SU-DHL-6 (cell line): ENCODE measurements around the gene RGN.
"Not testable (repeated sequence)": the region's sequence is repeated elsewhere in the genome, so short reads cannot be mapped to it uniquely, and the experiment has no call there.

Experiments used
- H2AFZ ChIP-seq: fragments of 200-600 bp; sonication (generic); 2 replicates; pipeline ENCODE4 v1.6.1; 2014; ENCODE audit warnings: low read depth, mild to moderate bottlenecking, moderate library complexity, mixed read lengths, antibody characterized with exemption, low read length; ENCODE audit not compliant: severe bottlenecking
- H3F3A ChIP-seq: fragments of 200-600 bp; shearing (Covaris generic); 2 replicates; pipeline ENCODE4 v1.6.0; 2016; ENCODE audit warnings: antibody characterized with exemption, mild to moderate bottlenecking; ENCODE audit not compliant: insufficient read depth
- H3K27ac ChIP-seq: fragments of 200-600 bp; sonication (generic); 2 replicates; pipeline ENCODE4 v1.5.1; 2016; ENCODE audit warnings: low read depth, mild to moderate bottlenecking, low read length, moderate library complexity, mixed read lengths
- H3K27me3 ChIP-seq: fragments of 200-600 bp; sonication (generic), shearing (Covaris generic); 2 replicates; pipeline ENCODE4 v1.6.0; 2014; ENCODE audit warnings: mild to moderate bottlenecking, low read length
- H3K36me3 ChIP-seq: fragments of 200-600 bp; sonication (generic); 2 replicates; pipeline ENCODE4 v1.6.1; 2014; ENCODE audit warnings: mild to moderate bottlenecking, low read length, mixed read lengths
- H3K4me2 ChIP-seq: fragments of 300-600, 200-600 bp; shearing (Covaris generic), sonication (generic); 2 replicates; pipeline ENCODE4 v1.6.0; 2014; ENCODE audit warnings: low read length, low read depth, mild to moderate bottlenecking; ENCODE audit not compliant: poor library complexity, severe bottlenecking
- H3K4me3 ChIP-seq: fragments of 200-600 bp; sonication (generic); 2 replicates; pipeline ENCODE4 v1.5.1; 2014; ENCODE audit warnings: antibody characterized with exemption, low read length, mild to moderate bottlenecking, mixed read lengths; ENCODE audit not compliant: insufficient read depth, poor library complexity, severe bottlenecking
- H3K79me2 ChIP-seq: fragments of 200-600 bp; sonication (generic); 2 replicates; pipeline ENCODE4 v1.6.1; 2014; ENCODE audit warnings: mild to moderate bottlenecking, low read length, moderate library complexity; ENCODE audit not compliant: insufficient read depth
- H3K9ac ChIP-seq: fragments of 200-600 bp; sonication (generic); 2 replicates; pipeline ENCODE4 v1.7.0; 2014; ENCODE audit warnings: mild to moderate bottlenecking, low read length
- H3K9me2 ChIP-seq: fragments of 200-600 bp; sonication (generic); replicated peaks from 2 replicates; pipeline ENCODE4 v1.6.1; 2014; ENCODE audit warnings: low read length; ENCODE audit not compliant: insufficient read depth
- H3K9me3 ChIP-seq: fragments of 200-600 bp; sonication (generic); 2 replicates; pipeline ENCODE4 v1.6.1; 2014; ENCODE audit warnings: low read length, mixed read lengths; ENCODE audit not compliant: insufficient read depth
- H4K20me1 ChIP-seq: fragments of 200-600 bp; sonication (generic); 2 replicates; pipeline ENCODE4 v1.6.1; 2014; ENCODE audit warnings: low read depth, mild to moderate bottlenecking, antibody characterized with exemption, low read length, moderate library complexity, mixed read lengths
- EZH2phosphoT487 ChIP-seq: fragments of 200-600 bp; sonication (generic), shearing (Covaris generic); conservative IDR thresholded peaks from 2 replicates; pipeline ENCODE4 v1.6.1; 2018; ENCODE audit warnings: mild to moderate bottlenecking, antibody characterized with exemption, low read length, moderate library complexity, mixed read lengths
- TF ChIP-seq, protein P1 (sequence below): fragments of 200-600 bp; sonication (generic); IDR thresholded peaks from one replicate; pipeline ENCODE4 v1.5.1; 2017; ENCODE audit warnings: antibody characterized with exemption, mild to moderate bottlenecking, low read length, moderate library complexity; ENCODE audit not compliant: insufficient read depth, poor library complexity, severe bottlenecking

Gene RGN

DNA sequence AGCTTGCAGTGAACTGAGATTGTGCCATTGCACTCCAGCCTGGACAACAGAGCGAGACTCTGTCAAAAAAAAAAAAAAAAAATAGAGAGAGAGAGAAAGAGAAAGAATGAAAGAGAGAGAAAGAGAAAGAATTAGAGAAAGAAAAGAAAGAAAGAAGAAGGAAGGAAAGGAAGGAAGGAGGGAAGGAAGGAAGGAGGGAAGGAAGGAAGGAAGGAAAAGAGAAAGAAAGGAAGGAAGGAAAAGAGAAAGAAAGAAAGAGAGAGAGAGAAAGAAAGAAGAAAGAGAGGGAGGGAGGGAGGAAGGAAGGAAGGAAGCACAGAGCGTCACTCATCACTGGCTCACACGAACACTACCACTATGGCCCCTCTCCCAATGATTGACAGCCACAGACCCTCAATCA, 46.2 kb downstream of the RGN start:
- H3K27ac ChIP-seq, H3K4me2 ChIP-seq, H3K4me3 ChIP-seq, H3K9me3 ChIP-seq, H3K79me2 ChIP-seq, H4K20me1 ChIP-seq, H3K27me3 ChIP-seq, H3K36me3 ChIP-seq, H3K9ac ChIP-seq, H2AFZ ChIP-seq, H3F3A ChIP-seq, H3K9me2 ChIP-seq: not testable (repeated sequence)

GRCh38 chrX:47129157-47129898, 51.1 kb downstream of the RGN start:
- no peak for TF ChIP-seq EZH2phosphoT487
- TF ChIP-seq, protein P1, sequence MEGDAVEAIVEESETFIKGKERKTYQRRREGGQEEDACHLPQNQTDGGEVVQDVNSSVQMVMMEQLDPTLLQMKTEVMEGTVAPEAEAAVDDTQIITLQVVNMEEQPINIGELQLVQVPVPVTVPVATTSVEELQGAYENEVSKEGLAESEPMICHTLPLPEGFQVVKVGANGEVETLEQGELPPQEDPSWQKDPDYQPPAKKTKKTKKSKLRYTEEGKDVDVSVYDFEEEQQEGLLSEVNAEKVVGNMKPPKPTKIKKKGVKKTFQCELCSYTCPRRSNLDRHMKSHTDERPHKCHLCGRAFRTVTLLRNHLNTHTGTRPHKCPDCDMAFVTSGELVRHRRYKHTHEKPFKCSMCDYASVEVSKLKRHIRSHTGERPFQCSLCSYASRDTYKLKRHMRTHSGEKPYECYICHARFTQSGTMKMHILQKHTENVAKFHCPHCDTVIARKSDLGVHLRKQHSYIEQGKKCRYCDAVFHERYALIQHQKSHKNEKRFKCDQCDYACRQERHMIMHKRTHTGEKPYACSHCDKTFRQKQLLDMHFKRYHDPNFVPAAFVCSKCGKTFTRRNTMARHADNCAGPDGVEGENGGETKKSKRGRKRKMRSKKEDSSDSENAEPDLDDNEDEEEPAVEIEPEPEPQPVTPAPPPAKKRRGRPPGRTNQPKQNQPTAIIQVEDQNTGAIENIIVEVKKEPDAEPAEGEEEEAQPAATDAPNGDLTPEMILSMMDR = no peak
- Histone ChIP-seq H3K4me3 (peak overlapping the region; percentile 71), H3K9me2 (no peaks in the 10 kb centered on the region), H3K79me2 (0 out of 2 replicates have a peak, but pooled peaks cover 2% of the 10 kb centered on the region), H4K20me1 (no peaks in the 10 kb centered on the region), H3F3A (no peaks in the 10 kb centered on the region), H3K36me3 (no peaks in the 10 kb centered on the region), H3K4me2 (peak overlapping the region; percentile 77), H2AFZ (peak overlapping the region; percentile 73), H3K9ac (peak overlapping the region; percentile 65), H3K27ac (peak overlapping the region; percentile 56), H3K27me3 (no peaks in the 10 kb centered on the region), H3K9me3 (no peaks in the 10 kb centered on the region)

- H4K20me1 ChIP-seq = no peaks in the 10 kb centered on the region
- H3K36me3 ChIP-seq = no peaks in the 10 kb centered on the region
- H2AFZ ChIP-seq = no peak overlapping the region
- H3K9ac ChIP-seq = peak overlapping the region; percentile 65
- H3F3A ChIP-seq = no peaks in the 10 kb centered on the region
- H3K4me2 ChIP-seq = peak overlapping the region; percentile 77
- no peaks in the 10 kb centered on the region for H3K9me2 ChIP-seq
- H3K27ac ChIP-seq = no peak overlapping the region
- no peak for TF ChIP-seq EZH2phosphoT487
- TF ChIP-seq, protein P1 = no peak
- no peaks in the 10 kb centered on the region for H3K27me3 ChIP-seq
- H3K4me3 ChIP-seq = peak overlapping the region; percentile 71
- H3K9me3 ChIP-seq = no peaks in the 10 kb centered on the region
- 0 out of 2 replicates have a peak, but pooled peaks cover 2% of the 10 kb centered on the region for H3K79me2 ChIP-seq
Measured at GRCh38 chrX:47129899-47130358, 51.7 kb downstream of the RGN start.

- H3K4me3 ChIP-seq = no peak overlapping the region
- H3K27me3 ChIP-seq = no peaks in the 10 kb centered on the region
- no peaks in the 10 kb centered on the region for H3K36me3 ChIP-seq
- no peaks in the 10 kb centered on the region for H3K9me3 ChIP-seq
- no peaks in the 10 kb centered on the region for H3K9me2 ChIP-seq
- no peak overlapping the region for H3K4me2 ChIP-seq
- no peak overlapping the region for H3K27ac ChIP-seq
- H3K9ac ChIP-seq = no peak overlapping the region
- 0 out of 2 replicates have a peak, but pooled peaks cover 2% of the 10 kb centered on the region for H3K79me2 ChIP-seq
- H4K20me1 ChIP-seq = no peaks in the 10 kb centered on the region
- H2AFZ ChIP-seq = no peak overlapping the region
- H3F3A ChIP-seq = no peaks in the 10 kb centered on the region
- TF ChIP-seq EZH2phosphoT487 = no peak
- TF ChIP-seq, protein P1 = no peak
Measured at GRCh38 chrX:47133493-47133892, 55.2 kb downstream of the RGN start.

DNA sequence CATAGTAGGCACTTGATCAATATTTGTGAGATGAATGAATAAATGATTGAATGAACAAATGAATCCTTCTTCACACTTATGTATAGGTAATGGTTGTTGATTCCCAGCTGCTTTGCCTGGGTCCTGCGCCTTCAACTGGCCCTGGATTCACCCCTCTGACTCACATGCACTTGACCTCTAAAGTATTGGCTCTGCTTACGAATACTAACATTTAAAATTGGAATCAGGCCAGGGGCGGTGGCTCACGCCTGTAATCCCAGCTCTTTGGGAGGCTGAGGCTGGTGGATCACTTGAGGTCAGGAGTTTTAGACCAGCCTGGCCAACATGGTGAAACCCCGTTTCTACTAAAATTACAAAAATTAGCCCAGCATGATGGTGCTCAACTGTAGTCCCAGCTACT, 57.4 kb downstream of the RGN start:
- H3K9me3 ChIP-seq, H2AFZ ChIP-seq, H3K27ac ChIP-seq, H3K4me2 ChIP-seq, H3K4me3 ChIP-seq, H3F3A ChIP-seq, H3K79me2 ChIP-seq, H3K9ac ChIP-seq, H4K20me1 ChIP-seq, H3K27me3 ChIP-seq, H3K9me2 ChIP-seq, H3K36me3 ChIP-seq: not testable (repeated sequence)
